Stimulated activated effector memory CD8-positive, alpha-beta T cell treated with anti-CD3 and anti-CD28 coated beads, Interleukin-12 subunit alpha, Interleukin-12 subunit beta, amount 100 ng/mL, for 72 hours (primary cell): ENCODE measurements around the gene SMYD2.

Source experiments
- ATAC-seq: fragments of 150-1000 bp; cut with Tn5 transposase; 2 replicates; pipeline ENCODE4 v1.10.0; 2021
- DNase-seq, 2 donors: peaks; one replicate each; pipeline ENCODE4 v3.0.0; 2021 to 2022; ENCODE audit warnings: low spot score in 2 of 2
- H3K27ac Mint-ChIP-seq: one replicate; pipeline ENCODE4 v1.8.0; 2022; ENCODE audit warnings: mild to moderate bottlenecking, mixed read lengths
- H3K36me3 Mint-ChIP-seq: one replicate; pipeline ENCODE4 v1.8.0; 2022; ENCODE audit warnings: mild to moderate bottlenecking, mixed read lengths
- H3K4me1 Mint-ChIP-seq: one replicate; pipeline ENCODE4 v1.8.0; 2022; ENCODE audit warnings: mixed read lengths
- H3K4me3 Mint-ChIP-seq: one replicate; pipeline ENCODE4 v1.8.0; 2022; ENCODE audit warnings: mild to moderate bottlenecking, mixed read lengths
- H3K9me3 Mint-ChIP-seq: one replicate; pipeline ENCODE4 v1.8.0; 2022; ENCODE audit warnings: mixed read lengths

Gene SMYD2

DNA sequence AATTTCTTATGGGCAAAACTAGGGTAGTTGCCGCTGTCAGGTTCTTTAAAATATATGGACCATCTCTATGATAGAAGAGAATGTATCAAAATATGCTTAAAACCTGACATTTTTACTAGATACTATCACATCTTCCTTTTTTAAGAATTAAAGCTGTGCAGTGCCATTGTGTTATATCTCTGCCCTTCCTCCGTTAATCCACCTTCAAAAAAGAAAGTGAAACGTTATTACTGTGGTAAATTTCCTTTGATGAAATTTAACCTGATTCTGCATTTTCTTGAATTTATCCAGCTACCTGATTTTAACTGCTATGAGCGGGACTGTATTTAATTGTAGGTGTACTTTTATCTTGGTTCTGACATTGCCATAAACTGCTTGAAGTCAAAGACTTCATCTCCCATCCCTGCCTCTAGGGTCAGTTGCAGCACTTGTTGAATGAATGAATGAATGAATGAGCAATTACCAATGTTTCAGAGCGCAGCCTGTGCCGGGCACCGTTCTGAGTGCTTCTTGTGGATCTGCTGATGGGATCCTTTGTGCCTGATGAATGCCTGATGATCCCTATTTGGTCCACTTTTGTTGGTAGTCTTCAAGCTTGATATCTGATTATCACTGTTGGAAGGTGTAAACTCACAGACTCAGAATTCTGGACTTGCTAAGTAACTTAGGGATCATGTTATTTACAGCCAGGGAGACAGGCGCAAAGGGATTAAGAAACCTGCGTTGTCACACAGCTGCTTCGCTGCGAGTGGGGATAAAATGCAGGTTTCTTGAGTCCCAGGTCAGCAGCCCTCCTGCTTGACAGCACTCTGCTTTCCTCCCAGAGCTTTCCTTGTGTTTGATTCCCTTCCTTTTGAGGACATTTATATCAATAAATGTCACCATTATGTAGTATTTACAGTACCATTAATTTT, 30.1 kb downstream of the SMYD2 start:
- ATAC-seq: no peak
- DNase-seq: no peak
- peak overlapping the region; percentile 80 for H3K27ac Mint-ChIP-seq
- no peaks in the 10 kb centered on the region for H3K9me3 Mint-ChIP-seq
- H3K4me1 Mint-ChIP-seq: peaks cover 45% of the 10 kb centered on the region
- peaks cover 6% of the 10 kb centered on the region for H3K36me3 Mint-ChIP-seq
- peak overlapping the region; percentile 63 for H3K4me3 Mint-ChIP-seq

DNA sequence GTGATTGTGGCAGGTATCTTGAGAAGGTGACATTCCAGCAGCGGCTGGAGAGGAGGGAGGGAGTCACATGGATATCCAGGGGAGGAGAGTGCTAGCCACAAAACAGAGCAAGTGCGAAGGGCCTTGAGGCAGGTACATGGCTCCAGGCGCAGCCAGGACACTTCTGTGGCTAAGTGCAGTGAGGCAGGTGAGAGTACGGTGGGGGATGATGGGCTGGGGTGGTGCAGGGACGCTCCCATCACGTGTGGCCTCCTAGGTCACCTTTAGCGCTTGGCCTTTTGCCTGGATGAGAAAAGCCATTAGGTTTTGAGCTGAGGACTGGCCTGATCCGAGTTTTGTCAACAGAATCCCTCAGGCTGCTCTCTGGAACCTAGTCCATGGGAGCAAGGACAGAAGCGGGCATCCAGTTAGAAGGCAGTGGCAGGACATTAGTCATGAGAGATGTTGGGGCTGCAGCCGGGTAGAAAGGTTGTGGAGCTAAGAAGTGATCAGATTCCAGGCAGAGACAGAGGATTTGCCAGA, 31.6 kb downstream of the SMYD2 start:
- ATAC-seq (no peak), DNase-seq (no peak)
- H3K9me3 Mint-ChIP-seq: no peaks in the 10 kb centered on the region
- peak overlapping the region; percentile 33 for H3K27ac Mint-ChIP-seq
- peaks cover 12% of the 10 kb centered on the region for H3K36me3 Mint-ChIP-seq
- H3K4me1 Mint-ChIP-seq: peaks cover 45% of the 10 kb centered on the region
- no peak overlapping the region for H3K4me3 Mint-ChIP-seq

DNA sequence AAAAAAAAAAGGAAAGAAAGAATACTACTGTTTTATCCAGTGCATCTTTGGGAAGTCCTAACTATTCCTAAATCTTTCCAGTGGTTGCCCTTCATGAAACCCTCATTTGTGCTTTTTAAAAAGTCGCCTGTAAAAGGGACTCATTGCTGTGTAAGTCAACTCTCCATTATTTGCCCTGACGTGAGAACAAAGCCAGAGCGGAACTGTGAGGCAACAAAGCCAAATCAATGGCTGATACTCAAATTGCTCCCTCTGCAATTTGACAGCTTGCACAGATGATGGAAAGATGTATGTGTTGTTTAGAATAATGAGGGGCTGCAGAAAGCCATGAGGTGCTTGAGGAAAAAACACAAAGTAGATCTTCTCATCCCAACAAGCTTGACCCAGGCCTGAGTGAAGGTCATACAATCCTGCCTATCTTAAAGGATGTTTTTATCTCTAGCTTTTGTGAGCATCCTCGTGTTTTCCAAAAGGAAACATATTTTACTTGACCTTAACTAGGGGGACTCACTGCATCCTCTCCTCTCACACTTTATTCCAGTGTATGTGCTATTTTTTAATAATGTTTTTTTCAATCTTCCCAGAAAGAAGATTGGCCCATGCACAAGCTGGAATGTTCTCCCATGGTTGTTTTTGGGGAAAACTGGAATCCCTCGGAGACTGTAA, 33.4 kb downstream of the SMYD2 start:
- Mint-ChIP-seq H3K9me3 (no peaks in the 10 kb centered on the region), H3K4me1 (peaks cover 30% of the 10 kb centered on the region), H3K4me3 (no peak overlapping the region), H3K36me3 (peaks cover 28% of the 10 kb centered on the region), H3K27ac (no peak overlapping the region)
- DNase-seq (no peak), ATAC-seq (no peak)

DNA sequence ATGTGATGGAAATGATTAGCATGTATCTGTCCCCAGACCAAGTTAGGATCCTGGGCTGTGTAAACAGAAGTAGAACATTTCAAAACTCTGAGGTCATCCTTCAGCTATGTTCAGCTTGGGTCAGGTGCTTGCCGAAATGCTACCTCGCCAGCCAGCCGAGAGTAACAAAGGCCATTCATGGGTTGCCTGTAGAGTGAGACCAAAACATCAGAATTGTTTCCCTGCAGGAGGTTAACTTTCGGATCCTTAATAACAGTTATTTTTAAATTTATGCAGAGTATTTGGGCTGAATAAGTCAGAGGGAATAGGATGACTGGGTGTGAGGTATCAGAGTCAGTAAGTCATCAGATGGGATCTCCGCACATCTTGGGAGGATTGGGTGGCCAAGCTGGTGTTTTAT, 35.6 kb downstream of the SMYD2 start:
- no peaks in the 10 kb centered on the region for H3K9me3 Mint-ChIP-seq
- no peak overlapping the region for H3K4me3 Mint-ChIP-seq
- ATAC-seq (peak; percentile 24), DNase-seq (no peak)
- peaks cover 49% of the 10 kb centered on the region for H3K36me3 Mint-ChIP-seq
- H3K27ac Mint-ChIP-seq: no peak overlapping the region
- H3K4me1 Mint-ChIP-seq: peaks cover 17% of the 10 kb centered on the region

DNA sequence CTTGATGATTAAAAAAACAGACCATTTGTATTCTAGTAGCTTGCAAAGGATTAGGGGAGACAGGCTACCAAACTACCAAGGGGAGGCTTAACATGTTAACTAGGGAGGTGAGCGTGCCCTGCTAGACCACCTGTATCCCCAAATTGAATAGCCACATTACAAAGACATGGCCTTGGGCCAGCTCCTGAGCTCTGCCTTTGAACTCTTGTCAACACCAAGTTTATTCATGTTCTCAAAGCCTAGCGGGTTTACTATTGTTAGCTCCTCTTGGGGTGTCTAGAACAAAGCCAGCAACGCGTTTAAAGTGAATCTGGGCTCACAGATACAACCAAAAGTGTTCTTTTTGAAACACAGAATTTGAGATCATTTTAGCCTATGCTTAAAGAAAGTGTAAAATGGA, 36.3 kb downstream of the SMYD2 start:
- Mint-ChIP-seq H3K36me3 (peaks cover 48% of the 10 kb centered on the region), H3K4me1 (peaks cover 19% of the 10 kb centered on the region), H3K27ac (no peak overlapping the region), H3K9me3 (no peaks in the 10 kb centered on the region), H3K4me3 (no peak overlapping the region)
- DNase-seq: no peak
- no peak for ATAC-seq

DNA sequence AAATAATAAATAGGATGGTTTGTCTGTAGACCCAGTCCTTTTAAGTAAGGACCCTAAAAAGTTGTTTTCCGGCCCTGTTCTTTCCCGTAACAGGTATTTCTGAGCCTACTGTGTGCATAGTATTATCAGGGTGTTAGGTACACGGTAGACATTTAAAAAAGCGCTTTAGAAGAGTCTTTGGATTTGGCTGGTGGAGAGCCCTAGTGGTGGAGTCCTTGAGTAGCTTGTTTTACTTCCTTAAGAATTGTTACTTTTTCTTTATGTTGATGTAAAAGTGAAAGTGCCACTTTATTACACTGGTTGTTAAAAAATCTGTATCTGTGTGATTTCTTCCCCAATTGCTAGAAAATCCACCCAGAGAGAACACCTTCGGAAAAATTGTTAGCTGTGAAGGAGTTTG, 36.8 kb downstream of the SMYD2 start:
- Mint-ChIP-seq H3K4me3 (no peak overlapping the region), H3K36me3 (peaks cover 44% of the 10 kb centered on the region), H3K27ac (no peak overlapping the region), H3K4me1 (peaks cover 18% of the 10 kb centered on the region), H3K9me3 (no peaks in the 10 kb centered on the region)
- no peak for DNase-seq
- no peak for ATAC-seq

DNA sequence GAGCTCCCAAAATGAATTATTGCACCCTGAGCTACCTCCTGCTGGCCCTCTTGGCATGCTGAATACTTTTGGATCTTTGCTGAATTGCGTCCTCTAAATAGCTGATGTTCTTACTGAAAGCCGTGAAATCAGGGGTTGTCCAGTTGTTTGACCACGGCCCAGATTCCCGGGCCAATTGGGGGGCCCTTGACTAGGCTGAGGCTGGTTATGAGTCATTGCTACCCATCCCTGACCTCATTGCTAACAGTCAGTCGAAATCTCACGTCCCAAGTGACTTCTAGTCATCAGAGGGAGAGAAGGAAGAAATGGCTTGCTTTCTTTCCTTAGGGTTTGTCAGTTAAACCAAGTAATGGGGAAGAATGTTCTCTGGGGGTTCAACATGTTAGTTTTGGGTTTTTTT, 37.4 kb downstream of the SMYD2 start:
- no peak for ATAC-seq
- Mint-ChIP-seq H3K27ac (peak overlapping the region; percentile 70), H3K36me3 (peaks cover 44% of the 10 kb centered on the region), H3K9me3 (no peaks in the 10 kb centered on the region), H3K4me3 (no peak overlapping the region), H3K4me1 (peaks cover 18% of the 10 kb centered on the region)
- no peak for DNase-seq

DNA sequence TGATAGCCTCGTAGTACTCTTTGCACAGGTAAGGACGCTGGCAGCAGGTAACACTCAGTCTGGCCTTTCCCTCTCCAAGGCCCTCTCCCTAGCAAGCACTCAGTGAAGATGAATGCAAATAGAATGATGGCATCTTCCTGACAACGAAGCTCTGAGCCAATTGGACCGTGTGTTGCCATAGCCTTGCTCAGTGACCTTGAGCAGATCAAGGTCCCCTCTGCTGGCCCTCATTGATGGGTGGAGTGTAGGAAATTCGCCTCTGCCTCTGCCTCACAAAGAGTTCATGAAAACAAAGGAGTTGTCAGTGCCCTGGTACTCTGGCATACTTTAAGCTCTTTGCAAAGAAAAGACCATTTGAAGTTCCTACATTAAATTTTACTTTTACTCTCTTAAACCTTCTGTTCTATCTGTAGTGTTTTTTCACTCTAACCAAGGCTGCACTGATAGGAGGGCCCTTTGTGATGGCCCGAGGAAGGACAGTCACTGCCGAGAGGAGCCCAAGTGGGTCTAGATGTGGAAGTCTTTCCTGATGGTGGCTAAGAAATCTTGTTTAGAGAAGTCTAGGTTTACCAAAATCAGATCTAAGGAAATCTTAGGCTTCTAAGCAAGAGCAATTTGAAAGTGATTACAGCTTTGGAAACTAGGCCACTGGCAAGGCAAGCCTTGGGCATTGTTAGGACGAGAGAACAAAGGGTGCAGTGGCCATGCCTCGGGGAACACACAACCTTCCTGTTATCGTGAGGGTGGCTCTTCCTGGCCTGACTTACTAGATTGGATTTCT, 38.2 kb downstream of the SMYD2 start:
- Mint-ChIP-seq H3K4me1 (peaks cover 18% of the 10 kb centered on the region), H3K36me3 (peaks cover 44% of the 10 kb centered on the region), H3K9me3 (no peaks in the 10 kb centered on the region), H3K27ac (peak overlapping the region; percentile 70), H3K4me3 (no peak overlapping the region)
- DNase-seq (no peak), ATAC-seq (no peak)

DNA sequence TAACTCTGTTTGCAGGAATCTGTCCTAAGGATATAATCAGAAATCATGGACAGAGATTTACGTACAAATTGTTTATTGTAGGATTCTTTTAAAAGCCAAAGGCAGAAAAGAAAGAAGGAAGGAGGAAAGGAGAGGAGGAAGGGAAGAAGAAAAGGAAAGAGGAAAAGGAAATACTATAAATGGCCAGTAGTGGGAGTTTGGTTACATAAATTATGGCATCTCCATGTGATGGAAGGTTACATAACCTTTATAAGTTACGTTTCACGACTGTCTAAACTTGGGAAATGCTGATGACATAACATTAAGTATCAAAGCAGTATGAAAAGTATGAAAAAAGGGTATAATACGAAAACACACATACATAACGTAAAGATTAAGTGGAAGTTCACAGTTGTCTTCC, 39.0 kb downstream of the SMYD2 start:
- ATAC-seq (no peak), DNase-seq (no peak)
- H3K36me3 Mint-ChIP-seq: peaks cover 44% of the 10 kb centered on the region
- H3K4me1 Mint-ChIP-seq: peaks cover 18% of the 10 kb centered on the region
- H3K27ac Mint-ChIP-seq: no peak overlapping the region
- H3K9me3 Mint-ChIP-seq: no peaks in the 10 kb centered on the region
- H3K4me3 Mint-ChIP-seq: no peak overlapping the region

DNA sequence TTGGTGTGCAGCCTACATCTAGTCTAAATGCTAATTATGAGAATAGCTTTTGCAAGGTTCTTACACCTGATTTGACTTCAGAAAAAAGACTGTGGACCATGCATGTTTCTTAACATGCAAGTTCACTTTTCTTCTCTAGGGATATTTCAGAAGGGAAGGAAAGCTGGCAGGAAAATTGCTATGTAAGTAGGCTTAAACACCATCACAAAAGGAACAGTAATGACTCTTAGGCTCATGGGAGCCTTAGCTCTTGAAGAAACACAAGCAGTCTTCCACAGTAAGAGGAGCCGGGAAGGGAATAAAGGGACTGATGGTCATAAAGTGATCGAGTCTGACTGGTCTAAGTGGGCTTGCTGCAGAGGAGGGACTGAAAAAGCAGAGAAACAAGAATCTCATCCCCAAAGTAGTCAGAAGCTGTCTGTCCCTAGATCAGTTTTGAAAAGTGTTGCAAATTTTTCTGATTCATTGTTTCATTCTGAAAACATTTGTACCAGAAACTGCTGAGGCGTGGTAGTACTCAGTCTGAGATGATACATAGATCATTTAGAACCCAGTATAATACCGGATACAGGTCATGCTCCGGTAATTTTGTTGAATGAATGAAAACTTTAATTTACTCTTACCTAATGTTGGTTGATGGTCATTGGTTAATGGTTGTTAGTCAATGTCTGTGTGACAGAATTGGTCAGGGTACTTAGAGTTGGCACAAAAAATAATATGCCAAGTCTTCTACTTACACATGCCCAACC, 40.9 kb downstream of the SMYD2 start:
- peak; percentile 91 for ATAC-seq
- Mint-ChIP-seq H3K36me3 (peaks cover 44% of the 10 kb centered on the region), H3K27ac (peak overlapping the region; percentile 54), H3K4me1 (peaks cover 12% of the 10 kb centered on the region), H3K4me3 (no peak overlapping the region), H3K9me3 (no peaks in the 10 kb centered on the region)
- DNase-seq: no peak

DNA sequence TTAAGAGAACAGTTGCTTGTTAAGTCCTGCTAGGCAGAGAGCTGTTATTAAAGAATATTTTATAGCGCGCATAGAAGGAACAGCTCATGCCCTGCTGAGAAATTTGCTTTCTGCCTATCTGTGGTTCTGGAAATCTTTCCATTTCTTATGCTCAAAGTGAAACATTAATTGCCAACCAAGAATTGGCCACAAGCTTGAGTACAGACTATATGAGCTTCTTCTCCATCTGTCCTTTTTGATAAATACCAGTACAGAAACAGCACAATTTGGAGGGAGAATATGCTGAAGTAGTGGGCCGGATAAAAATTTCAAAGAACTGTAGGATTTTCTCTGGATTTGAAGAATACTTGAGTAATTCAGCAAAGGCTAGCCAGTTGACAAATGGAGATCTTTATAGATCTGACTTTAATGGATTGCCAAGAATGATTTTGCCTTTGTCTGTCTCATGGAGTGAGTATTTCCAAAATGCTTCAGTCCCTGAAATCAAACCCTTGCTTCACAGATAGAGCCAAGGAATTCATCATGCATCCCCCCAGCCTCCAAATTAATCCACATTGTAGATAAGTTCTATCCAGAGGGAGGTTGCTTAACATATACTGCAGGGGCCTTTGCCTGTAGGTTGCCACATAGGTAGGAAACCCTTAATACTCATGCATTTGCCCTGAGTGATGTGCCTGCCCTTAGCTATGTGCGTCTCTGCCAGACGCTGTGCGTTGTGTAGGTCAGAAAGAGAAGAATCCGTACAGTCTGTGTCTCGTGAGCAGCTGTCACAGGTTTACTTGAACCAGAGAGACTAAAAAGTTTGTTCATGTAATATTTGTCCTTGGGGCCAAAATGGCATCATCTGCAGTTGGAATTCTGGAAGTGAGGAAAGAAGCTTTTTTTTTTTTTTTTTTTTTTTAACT, 44.2 kb downstream of the SMYD2 start:
- H3K9me3 Mint-ChIP-seq: no peaks in the 10 kb centered on the region
- peaks cover 20% of the 10 kb centered on the region for H3K4me1 Mint-ChIP-seq
- H3K4me3 Mint-ChIP-seq: no peak overlapping the region
- ATAC-seq (no peak), DNase-seq (no peak)
- peaks cover 19% of the 10 kb centered on the region for H3K36me3 Mint-ChIP-seq
- H3K27ac Mint-ChIP-seq: peak overlapping the region; percentile 49

DNA sequence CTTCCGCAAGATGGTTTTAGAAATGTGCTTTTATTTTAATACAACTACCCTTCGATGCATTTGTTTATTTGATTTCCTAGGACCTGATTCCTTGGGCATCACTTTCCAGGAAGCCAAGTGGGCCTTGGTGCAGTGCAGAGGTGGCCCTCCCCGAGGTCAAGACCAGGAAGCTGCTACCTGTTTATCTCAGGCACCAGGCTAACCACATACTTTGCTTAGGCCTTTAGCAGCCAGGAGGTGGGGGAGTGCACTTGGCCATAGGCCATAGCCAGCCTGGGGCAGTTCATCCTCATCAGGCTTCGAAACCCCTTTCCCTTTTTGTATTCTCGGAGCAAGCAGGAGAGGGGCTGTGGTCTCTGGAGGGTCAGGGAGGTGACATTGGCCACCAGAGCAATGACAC, 45.4 kb downstream of the SMYD2 start:
- H3K4me1 Mint-ChIP-seq: peaks cover 20% of the 10 kb centered on the region
- DNase-seq: no peak
- H3K9me3 Mint-ChIP-seq: no peaks in the 10 kb centered on the region
- peaks cover 9% of the 10 kb centered on the region for H3K36me3 Mint-ChIP-seq
- no peak overlapping the region for H3K4me3 Mint-ChIP-seq
- H3K27ac Mint-ChIP-seq: no peak overlapping the region
- no peak for ATAC-seq

DNA sequence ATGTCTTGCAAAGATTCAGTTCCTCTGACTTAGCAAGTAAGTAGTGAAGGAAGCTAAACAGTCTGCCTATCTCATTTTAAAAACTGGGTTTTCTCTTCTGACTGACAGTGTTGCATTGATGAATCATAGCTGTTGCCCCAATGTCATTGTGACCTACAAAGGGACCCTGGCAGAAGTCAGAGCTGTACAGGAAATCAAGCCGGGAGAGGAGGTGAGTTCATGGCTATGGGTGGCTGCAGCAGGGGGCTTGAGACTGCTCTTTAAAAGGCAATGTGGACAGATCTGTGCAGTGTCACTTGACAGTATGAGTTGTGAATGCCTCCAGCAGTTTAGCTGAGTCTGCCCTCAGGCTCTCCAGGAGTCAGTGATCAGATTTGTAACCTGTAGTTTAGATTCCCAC, 46.6 kb downstream of the SMYD2 start:
- peaks cover 9% of the 10 kb centered on the region for H3K4me1 Mint-ChIP-seq
- H3K9me3 Mint-ChIP-seq: no peaks in the 10 kb centered on the region
- no peak overlapping the region for H3K4me3 Mint-ChIP-seq
- peak overlapping the region; percentile 6 for H3K27ac Mint-ChIP-seq
- ATAC-seq (peak; percentile 69), DNase-seq (no peak)
- H3K36me3 Mint-ChIP-seq: peaks cover 11% of the 10 kb centered on the region
